ENCODE results near the gene OR9Q1. TPM values are rescaled to one million over a fixed set of nuclear protein-coding genes. Genes with fewer than 3 reads are reported as not detected.

OR9Q1 gene
- total and polyA plus RNA-seq, 2 donors (not counting 1 experiment from before 2014, with no cell fraction given), result not detected

DNA sequence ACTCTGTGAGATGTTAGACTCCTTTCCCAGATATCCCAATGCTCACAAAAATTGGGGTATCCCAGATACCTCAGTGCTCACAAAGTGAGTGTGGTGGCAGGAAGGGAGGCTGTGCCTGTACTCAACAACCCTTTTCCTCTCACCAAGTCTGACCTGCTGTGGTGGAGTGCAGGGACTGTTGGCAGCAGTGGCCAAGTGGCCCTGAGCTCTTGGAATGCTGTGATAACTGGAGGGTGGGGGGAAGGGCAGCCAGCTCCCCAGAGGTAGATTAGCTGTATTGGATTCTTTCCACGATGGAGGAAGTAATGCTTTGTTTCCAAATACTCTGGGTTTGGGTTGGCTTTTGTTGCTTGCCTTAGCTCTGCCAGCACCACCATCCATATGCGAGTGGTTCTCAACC is 46.0 kb upstream of the OR9Q1 start:
- no peak overlapping the region for H3K9ac ChIP-seq (ENCODE audit: insufficient read depth, low read length)
- no peak overlapping the region for H2AFZ ChIP-seq (ENCODE audit: low read length)
- H3K4me2 ChIP-seq (ENCODE audit: extremely low read depth, insufficient read depth, low read length), result no peak overlapping the region
- no peaks in the 10 kb centered on the region for H3K9me3 ChIP-seq (ENCODE audit: control insufficient read depth, insufficient read depth, low read depth, low read length)
- H3K79me2 ChIP-seq (ENCODE audit: control insufficient read depth, insufficient read depth, low read length), result no peaks in the 10 kb centered on the region
- no peak for TF ChIP-seq EZH2 (IDR thresholded peaks at IDR 0.05; ENCODE audit: low read length, missing control alignments)
- TF ChIP-seq, protein P1, sequence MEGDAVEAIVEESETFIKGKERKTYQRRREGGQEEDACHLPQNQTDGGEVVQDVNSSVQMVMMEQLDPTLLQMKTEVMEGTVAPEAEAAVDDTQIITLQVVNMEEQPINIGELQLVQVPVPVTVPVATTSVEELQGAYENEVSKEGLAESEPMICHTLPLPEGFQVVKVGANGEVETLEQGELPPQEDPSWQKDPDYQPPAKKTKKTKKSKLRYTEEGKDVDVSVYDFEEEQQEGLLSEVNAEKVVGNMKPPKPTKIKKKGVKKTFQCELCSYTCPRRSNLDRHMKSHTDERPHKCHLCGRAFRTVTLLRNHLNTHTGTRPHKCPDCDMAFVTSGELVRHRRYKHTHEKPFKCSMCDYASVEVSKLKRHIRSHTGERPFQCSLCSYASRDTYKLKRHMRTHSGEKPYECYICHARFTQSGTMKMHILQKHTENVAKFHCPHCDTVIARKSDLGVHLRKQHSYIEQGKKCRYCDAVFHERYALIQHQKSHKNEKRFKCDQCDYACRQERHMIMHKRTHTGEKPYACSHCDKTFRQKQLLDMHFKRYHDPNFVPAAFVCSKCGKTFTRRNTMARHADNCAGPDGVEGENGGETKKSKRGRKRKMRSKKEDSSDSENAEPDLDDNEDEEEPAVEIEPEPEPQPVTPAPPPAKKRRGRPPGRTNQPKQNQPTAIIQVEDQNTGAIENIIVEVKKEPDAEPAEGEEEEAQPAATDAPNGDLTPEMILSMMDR (conservative IDR thresholded peaks at IDR 0.05 in 1 of 2, IDR thresholded peaks at IDR 0.05 in 1 of 2; ENCODE audit: low read depth in 1 of 2, low read length in 2 of 2), result no peak
- H3K4me1 ChIP-seq (ENCODE audit: control insufficient read depth, extremely low read depth, insufficient read depth, low read length), result no peaks in the 10 kb centered on the region
- no peak for DNase-seq (ENCODE audit: low read depth in 2 of 2)
- no peak overlapping the region for H3K4me3 ChIP-seq (replicated peaks in 1 of 4; ENCODE audit: control extremely low read depth in 1 of 4, insufficient read depth in 1 of 4, low read depth in 3 of 4, low read length in 4 of 4)
- H4K20me1 ChIP-seq (ENCODE audit: control insufficient read depth, extremely low read depth, insufficient read depth, low read length), result no peaks in the 10 kb centered on the region
- no peaks in the 10 kb centered on the region for H3K27me3 ChIP-seq (ENCODE audit: control insufficient read depth, insufficient read depth, low read length)
- no peaks in the 10 kb centered on the region for H3K36me3 ChIP-seq (ENCODE audit: control insufficient read depth, insufficient read depth, low read length)
- no peak overlapping the region for H3K27ac ChIP-seq (ENCODE audit: insufficient read depth, low read length)

- H4K20me1 ChIP-seq (ENCODE audit: control insufficient read depth, extremely low read depth, insufficient read depth, low read length), result no peaks in the 10 kb centered on the region
- no peak overlapping the region for H3K9ac ChIP-seq (ENCODE audit: insufficient read depth, low read length)
- no peaks in the 10 kb centered on the region for H3K27me3 ChIP-seq (ENCODE audit: control insufficient read depth, insufficient read depth, low read length)
- H3K79me2 ChIP-seq (ENCODE audit: control insufficient read depth, insufficient read depth, low read length), result no peaks in the 10 kb centered on the region
- H3K4me2 ChIP-seq (ENCODE audit: extremely low read depth, insufficient read depth, low read length), result no peak overlapping the region
- H3K9me3 ChIP-seq (ENCODE audit: control insufficient read depth, insufficient read depth, low read depth, low read length), result no peaks in the 10 kb centered on the region
- no peak overlapping the region for H3K27ac ChIP-seq (ENCODE audit: insufficient read depth, low read length)
- H3K36me3 ChIP-seq (ENCODE audit: control insufficient read depth, insufficient read depth, low read length), result no peaks in the 10 kb centered on the region
- H3K4me3 ChIP-seq (replicated peaks in 1 of 4; ENCODE audit: control extremely low read depth in 1 of 4, insufficient read depth in 1 of 4, low read depth in 3 of 4, low read length in 4 of 4), result no peak overlapping the region
- no peaks in the 10 kb centered on the region for H3K4me1 ChIP-seq (ENCODE audit: control insufficient read depth, extremely low read depth, insufficient read depth, low read length)
- no peak overlapping the region for H2AFZ ChIP-seq (ENCODE audit: low read length)
- DNase-seq (ENCODE audit: low read depth in 2 of 2), result peak in 1 of 2 donors; percentile 43
- TF ChIP-seq, protein P1 (conservative IDR thresholded peaks at IDR 0.05 in 1 of 2, IDR thresholded peaks at IDR 0.05 in 1 of 2; ENCODE audit: low read depth in 1 of 2, low read length in 2 of 2), result no peak
- no peak for TF ChIP-seq EZH2 (IDR thresholded peaks at IDR 0.05; ENCODE audit: low read length, missing control alignments)
These were observed 44.8 kb upstream of the OR9Q1 start for GRCh38 chr11:57978686-57979531.

DNA sequence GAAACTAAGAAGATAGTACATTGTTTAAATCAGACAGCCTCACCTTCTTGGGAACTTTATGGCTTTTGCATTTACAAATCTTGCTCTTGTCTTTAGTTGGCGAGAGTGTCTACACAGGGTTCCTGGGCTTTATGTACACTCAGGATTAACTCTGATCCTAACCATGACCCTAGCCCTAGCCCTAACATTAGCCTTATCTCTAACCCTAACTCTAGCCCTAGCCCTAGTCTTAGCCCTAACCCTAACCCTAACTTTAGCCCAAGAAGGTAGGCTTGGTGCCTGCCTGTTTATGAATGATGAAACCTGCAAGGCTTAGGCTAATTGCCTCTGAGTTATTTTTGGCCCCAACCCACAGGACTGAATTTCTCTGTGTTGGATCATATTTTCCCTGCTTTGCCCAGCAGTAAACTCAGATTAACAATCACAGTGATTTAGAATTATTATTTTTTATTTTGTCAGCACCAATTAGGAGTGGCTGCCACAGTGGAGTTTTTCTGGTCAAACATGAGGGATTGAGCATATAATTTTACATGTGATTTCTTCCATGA is 44.1 kb upstream of the OR9Q1 start:
- no peaks in the 10 kb centered on the region for H3K27me3 ChIP-seq (ENCODE audit: control insufficient read depth, insufficient read depth, low read length)
- H3K36me3 ChIP-seq (ENCODE audit: control insufficient read depth, insufficient read depth, low read length), result no peaks in the 10 kb centered on the region
- no peaks in the 10 kb centered on the region for H3K9me3 ChIP-seq (ENCODE audit: control insufficient read depth, insufficient read depth, low read depth, low read length)
- H3K4me1 ChIP-seq (ENCODE audit: control insufficient read depth, extremely low read depth, insufficient read depth, low read length), result no peaks in the 10 kb centered on the region
- H3K9ac ChIP-seq (ENCODE audit: insufficient read depth, low read length), result no peak overlapping the region
- no peak for TF ChIP-seq EZH2 (IDR thresholded peaks at IDR 0.05; ENCODE audit: low read length, missing control alignments)
- TF ChIP-seq, protein P1 (conservative IDR thresholded peaks at IDR 0.05 in 1 of 2, IDR thresholded peaks at IDR 0.05 in 1 of 2; ENCODE audit: low read depth in 1 of 2, low read length in 2 of 2), result no peak
- no peak overlapping the region for H3K4me2 ChIP-seq (ENCODE audit: extremely low read depth, insufficient read depth, low read length)
- H3K27ac ChIP-seq (ENCODE audit: insufficient read depth, low read length), result no peak overlapping the region
- no peak overlapping the region for H2AFZ ChIP-seq (ENCODE audit: low read length)
- H3K79me2 ChIP-seq (ENCODE audit: control insufficient read depth, insufficient read depth, low read length), result no peaks in the 10 kb centered on the region
- DNase-seq (ENCODE audit: low read depth in 2 of 2), result peak in 1 of 2 donors; percentile 39
- no peak overlapping the region for H3K4me3 ChIP-seq (replicated peaks in 1 of 4; ENCODE audit: control extremely low read depth in 1 of 4, insufficient read depth in 1 of 4, low read depth in 3 of 4, low read length in 4 of 4)
- H4K20me1 ChIP-seq (ENCODE audit: control insufficient read depth, extremely low read depth, insufficient read depth, low read length), result no peaks in the 10 kb centered on the region

Measured in fibroblast of lung (primary cell).